ENCODE results near the gene OR52A1. TPM values are rescaled to one million over a fixed set of nuclear protein-coding genes. Genes with fewer than 3 reads are reported as not detected.

Gene OR52A1
- polyA plus RNA-seq, 2 of the 4 experiments (the other 2 are of a cell fraction): not detected

DNA sequence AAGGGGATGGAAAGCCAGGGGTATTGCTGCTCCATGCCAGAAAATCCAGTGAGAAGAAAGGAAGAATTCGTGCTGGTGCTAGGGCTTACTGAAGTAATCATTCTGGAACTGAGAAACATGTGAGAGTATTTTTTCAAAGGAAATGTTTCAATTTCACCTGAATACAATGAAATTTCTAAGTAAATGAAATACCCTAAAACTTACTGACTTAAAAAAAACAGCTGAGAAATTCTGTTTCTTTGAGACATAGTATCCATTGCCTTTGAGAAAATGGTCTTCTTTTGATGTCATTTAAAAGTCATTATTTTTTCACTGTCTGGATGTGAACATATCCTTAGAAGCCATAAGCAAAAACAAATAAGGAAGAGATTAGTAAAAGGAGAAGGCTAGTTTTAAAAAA is 46.0 kb upstream of the OR52A1 start, which contains the start of gene OR51V1:
Gene OR51V1, minus strand, starts transcription at position 101 of the 400 bp plus-strand sequence. Its CDS starts 0 bp downstream, at position 101.
- Histone ChIP-seq H3K4me3 (no peak within 1 kb of the TSS), H3K27ac (no peak within 1 kb of the TSS), H3K4me2 (no peak within 1 kb of the TSS), H3K4me1 (no peaks in the 10 kb centered on the region), H3K9me3 (no peaks in the 10 kb centered on the region)
- FAIRE-seq: no peak
- DNase-seq (ENCODE audit: low read depth in 1 of 2, low spot score in 1 of 2): no peak
- TF ChIP-seq CTCF (IDR thresholded peaks at IDR 0.05): no peak
- TF ChIP-seq CHD2 (IDR thresholded peaks at IDR 0.05; ENCODE audit: low read length, partially characterized antibody): no peak
- TF ChIP-seq RAD21 (conservative IDR thresholded peaks at IDR 0.05 in 1 of 2, IDR thresholded peaks at IDR 0.05 in 1 of 2): no peak
- no peak for TF ChIP-seq ZSCAN20 (CRISPR knock-in tag; IDR thresholded peaks at IDR 0.05)
- TF ChIP-seq, protein P1, sequence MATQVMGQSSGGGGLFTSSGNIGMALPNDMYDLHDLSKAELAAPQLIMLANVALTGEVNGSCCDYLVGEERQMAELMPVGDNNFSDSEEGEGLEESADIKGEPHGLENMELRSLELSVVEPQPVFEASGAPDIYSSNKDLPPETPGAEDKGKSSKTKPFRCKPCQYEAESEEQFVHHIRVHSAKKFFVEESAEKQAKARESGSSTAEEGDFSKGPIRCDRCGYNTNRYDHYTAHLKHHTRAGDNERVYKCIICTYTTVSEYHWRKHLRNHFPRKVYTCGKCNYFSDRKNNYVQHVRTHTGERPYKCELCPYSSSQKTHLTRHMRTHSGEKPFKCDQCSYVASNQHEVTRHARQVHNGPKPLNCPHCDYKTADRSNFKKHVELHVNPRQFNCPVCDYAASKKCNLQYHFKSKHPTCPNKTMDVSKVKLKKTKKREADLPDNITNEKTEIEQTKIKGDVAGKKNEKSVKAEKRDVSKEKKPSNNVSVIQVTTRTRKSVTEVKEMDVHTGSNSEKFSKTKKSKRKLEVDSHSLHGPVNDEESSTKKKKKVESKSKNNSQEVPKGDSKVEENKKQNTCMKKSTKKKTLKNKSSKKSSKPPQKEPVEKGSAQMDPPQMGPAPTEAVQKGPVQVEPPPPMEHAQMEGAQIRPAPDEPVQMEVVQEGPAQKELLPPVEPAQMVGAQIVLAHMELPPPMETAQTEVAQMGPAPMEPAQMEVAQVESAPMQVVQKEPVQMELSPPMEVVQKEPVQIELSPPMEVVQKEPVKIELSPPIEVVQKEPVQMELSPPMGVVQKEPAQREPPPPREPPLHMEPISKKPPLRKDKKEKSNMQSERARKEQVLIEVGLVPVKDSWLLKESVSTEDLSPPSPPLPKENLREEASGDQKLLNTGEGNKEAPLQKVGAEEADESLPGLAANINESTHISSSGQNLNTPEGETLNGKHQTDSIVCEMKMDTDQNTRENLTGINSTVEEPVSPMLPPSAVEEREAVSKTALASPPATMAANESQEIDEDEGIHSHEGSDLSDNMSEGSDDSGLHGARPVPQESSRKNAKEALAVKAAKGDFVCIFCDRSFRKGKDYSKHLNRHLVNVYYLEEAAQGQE (IDR thresholded peaks at IDR 0.05): no peak
- no peak for TF ChIP-seq MYC (IDR thresholded peaks at IDR 0.05; ENCODE audit: borderline replicate concordance, low read length)
- TF ChIP-seq NFE2L2 (conservative IDR thresholded peaks at IDR 0.05; ENCODE audit: low read length): no peak
- no peak for TF ChIP-seq MAZ (IDR thresholded peaks at IDR 0.05; ENCODE audit: borderline replicate concordance, low read depth, low read length)
- TF ChIP-seq CHD4 (IDR thresholded peaks at IDR 0.05; ENCODE audit: borderline replicate concordance): no peak
- TF ChIP-seq GATA3 (IDR thresholded peaks at IDR 0.05; ENCODE audit: borderline replicate concordance): no peak
- no peak for TF ChIP-seq CEBPB (IDR thresholded peaks at IDR 0.05)
- no peak for TF ChIP-seq HEYL (CRISPR knock-in tag; IDR thresholded peaks at IDR 0.05)
- TF ChIP-seq HOXA7 (CRISPR knock-in tag; IDR thresholded peaks at IDR 0.05): no peak
- no peak for TF ChIP-seq SMC3 (IDR thresholded peaks at IDR 0.05)
- TF ChIP-seq EHMT2 (IDR thresholded peaks at IDR 0.05; ENCODE audit: low read depth): no peak
- no peak for TF ChIP-seq EHF (CRISPR knock-in tag; IDR thresholded peaks at IDR 0.05)
- TF ChIP-seq KDM5A (IDR thresholded peaks at IDR 0.05): no peak
- WGBS (ENCODE audit: missing lambda C conversion rate): 6% methylated on average over 1 of the region's 1 CpG
- CTCF ChIA-PET: interaction anchor here (1.0 to 5.6 kb wide), 2 partner anchors 90 to 181 kb away, joined by 4 to 44 read pairs; no protein-coding TSS in a partner anchor
- POLR2A ChIA-PET: interaction anchor here (1.3 kb wide), 1 partner anchor 91 kb away, joined by 3 read pairs; no protein-coding TSS in a partner anchor
- ATAC-seq: no peak

DNA sequence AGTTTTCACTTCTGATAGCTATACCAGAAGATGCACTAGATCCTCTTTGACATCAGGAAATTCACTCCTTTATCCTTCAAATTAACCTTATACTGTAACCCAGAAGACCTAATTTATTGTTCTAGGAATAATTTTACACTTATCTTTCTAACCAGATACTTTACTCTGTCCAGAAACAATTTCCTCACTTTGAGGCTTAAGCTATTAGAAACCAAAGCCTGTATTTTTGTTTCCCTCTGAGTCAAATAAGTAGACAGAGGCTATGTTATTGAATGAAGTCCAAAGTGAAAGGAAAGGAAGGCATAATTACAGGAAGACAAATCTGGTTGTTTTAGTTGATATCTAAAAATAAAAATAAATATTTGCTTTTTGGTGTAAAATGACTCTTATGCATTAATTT is 43.7 kb upstream of the OR52A1 start:
- Histone ChIP-seq H3K9me3 (no peaks in the 10 kb centered on the region), H3K4me3 (no peak overlapping the region), H3K4me2 (no peak overlapping the region), H3K4me1 (no peaks in the 10 kb centered on the region), H3K27ac (no peak overlapping the region)
- POLR2A ChIA-PET: no interaction called here
- CTCF ChIA-PET: interaction anchor here (1.1 kb wide), 2 partner anchors 9 to 85 kb away, joined by 3 read pairs; no protein-coding TSS in a partner anchor
- DNase-seq (ENCODE audit: low read depth in 1 of 2, low spot score in 1 of 2): no peak
- ATAC-seq: no peak
- no peak for FAIRE-seq
- TF ChIP-seq ZFP36 (IDR thresholded peaks at IDR 0.05; ENCODE audit: borderline replicate concordance, partially characterized antibody): no peak
- no peak for TF ChIP-seq USF2 (IDR thresholded peaks at IDR 0.05)
- no peak for TF ChIP-seq CHD4 (IDR thresholded peaks at IDR 0.05; ENCODE audit: borderline replicate concordance)
- TF ChIP-seq CTCF (IDR thresholded peaks at IDR 0.05): no peak
- no peak for TF ChIP-seq CHD2 (IDR thresholded peaks at IDR 0.05; ENCODE audit: low read length, partially characterized antibody)
- TF ChIP-seq EHF (CRISPR knock-in tag; IDR thresholded peaks at IDR 0.05): no peak
- no peak for TF ChIP-seq HMGXB4 (CRISPR knock-in tag; IDR thresholded peaks at IDR 0.05; ENCODE audit: borderline replicate concordance)
- no peak for TF ChIP-seq SMC3 (IDR thresholded peaks at IDR 0.05)
- no peak for TF ChIP-seq HOXB5 (CRISPR knock-in tag; IDR thresholded peaks at IDR 0.05)
- TF ChIP-seq GATA3 (IDR thresholded peaks at IDR 0.05; ENCODE audit: borderline replicate concordance): no peak
- no peak for TF ChIP-seq BHLHE40 (IDR thresholded peaks at IDR 0.05; ENCODE audit: low read depth, low read length)
- no peak for TF ChIP-seq NFE2L2 (conservative IDR thresholded peaks at IDR 0.05; ENCODE audit: low read length)
- no peak for TF ChIP-seq TP53 (CRISPR knock-in tag; IDR thresholded peaks at IDR 0.05)
- no peak for TF ChIP-seq EP300 (IDR thresholded peaks at IDR 0.05)
- TF ChIP-seq, protein P2, sequence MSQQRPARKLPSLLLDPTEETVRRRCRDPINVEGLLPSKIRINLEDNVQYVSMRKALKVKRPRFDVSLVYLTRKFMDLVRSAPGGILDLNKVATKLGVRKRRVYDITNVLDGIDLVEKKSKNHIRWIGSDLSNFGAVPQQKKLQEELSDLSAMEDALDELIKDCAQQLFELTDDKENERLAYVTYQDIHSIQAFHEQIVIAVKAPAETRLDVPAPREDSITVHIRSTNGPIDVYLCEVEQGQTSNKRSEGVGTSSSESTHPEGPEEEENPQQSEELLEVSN (IDR thresholded peaks at IDR 0.05; ENCODE audit: borderline replicate concordance, low read depth): no peak
- no peak for TF ChIP-seq HEYL (CRISPR knock-in tag; IDR thresholded peaks at IDR 0.05)

All from A549 (cell line).